Measurements from ENCODE around the gene SEC11A. TPM values are rescaled to one million over a fixed set of nuclear protein-coding genes. Genes with fewer than 3 reads are reported as not detected.

SEC11A gene
- total RNA-seq, 4 donors from 2014 or later, result 54.1 to 103 (median 72.8) TPM

DNA sequence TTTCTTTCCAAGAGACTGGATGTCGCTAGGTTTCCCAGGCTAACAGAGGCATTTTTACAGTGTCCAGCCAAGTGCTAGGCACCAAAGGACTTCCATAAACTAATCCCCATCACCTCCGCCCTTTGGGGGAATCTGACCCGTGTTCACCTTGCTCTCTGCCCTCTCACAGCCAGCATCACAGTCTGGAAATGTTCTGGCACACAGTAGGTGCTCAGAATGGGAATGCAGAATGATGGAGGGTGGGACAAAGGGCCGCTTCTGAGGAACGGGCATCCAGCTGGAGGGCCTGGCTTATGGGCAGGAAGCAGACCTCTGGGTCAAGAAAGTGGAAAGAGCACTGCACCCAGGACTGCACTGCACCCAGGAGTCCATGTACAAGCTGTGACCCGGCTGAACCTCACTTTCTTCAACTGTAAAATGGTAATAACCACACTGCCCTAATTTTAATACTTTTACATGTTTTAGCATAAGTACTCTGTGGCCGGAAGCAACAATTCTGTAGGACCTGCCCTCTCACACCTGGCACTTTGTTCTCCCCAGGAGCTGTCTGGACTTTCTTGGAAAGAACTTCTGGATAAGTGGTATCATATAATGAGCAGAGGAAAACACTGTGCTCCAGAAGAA is 57.0 kb downstream of the SEC11A start:
- Histone ChIP-seq H3K27me3 (no peaks in the 10 kb centered on the region), H3K4me1 (peaks cover 15 to 41% (median 16%) of the 10 kb centered on the region in 3 donors), H3K27ac (peak overlapping the region; percentile 53 to 82 (median 75)), H3K36me3 (peaks cover 0 to 8% (median 0%) of the 10 kb centered on the region in 3 donors), H3K4me3 (peak overlapping the region; percentile 57 to 92 (median 65)), H3K9me3 (no peaks in the 10 kb centered on the region)
- intact Hi-C loops (cut with DNase I), result no loop called here
- no peak for DNase-seq
- 8 to 23% methylated on average over 3 to 7 of the region's 7 CpGs for WGBS, 2 donors
- TF ChIP-seq POLR2A (IDR thresholded peaks at IDR 0.05) (no peak), CTCF (IDR thresholded peaks at IDR 0.05) (no peak)

DNA sequence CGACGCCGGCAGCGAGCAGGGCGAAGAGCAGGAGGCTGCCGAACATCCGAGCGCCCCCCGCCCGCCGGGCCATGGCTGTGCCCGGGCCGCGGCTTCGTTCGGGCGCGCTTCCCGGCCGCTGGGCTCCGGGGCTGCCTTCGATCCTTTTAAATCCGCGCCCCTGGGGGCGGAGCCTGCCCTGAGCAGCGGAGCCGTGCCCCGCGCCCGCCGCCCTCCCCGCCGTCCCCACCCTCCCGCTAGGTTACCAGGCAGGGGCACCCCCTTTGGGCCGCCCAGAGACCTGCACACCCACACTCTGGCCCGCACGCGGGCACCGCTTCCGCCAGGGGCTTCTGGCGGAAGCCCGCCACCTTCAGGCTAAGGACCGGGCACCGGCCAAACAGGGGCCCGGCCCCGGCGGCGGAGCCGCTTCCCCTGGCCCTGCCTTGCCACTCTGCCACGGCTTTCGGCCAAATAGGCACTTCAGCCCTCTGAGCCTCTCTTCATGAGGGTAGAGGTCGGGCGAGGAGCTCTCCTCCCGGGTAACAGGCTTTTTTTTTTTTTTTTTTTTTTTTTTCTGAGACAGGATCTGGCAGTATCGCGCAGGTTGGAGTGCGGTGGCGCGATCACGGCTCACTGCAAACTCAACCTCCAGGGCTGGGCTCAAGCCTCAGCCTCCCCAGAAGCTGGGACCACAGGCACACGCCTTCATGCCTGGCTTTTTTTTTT is 57.7 kb downstream of the SEC11A start, which contains the start of gene NMB:
Gene NMB, minus strand, starts transcription at position 120 of the 708 bp plus-strand sequence. Its CDS starts 47 bp downstream, at position 73.
- DNase-seq, result peak; percentile 32
- 1 to 2% methylated on average over 7 to 19 of the region's 61 CpGs for WGBS, 2 donors
- no peaks in the 10 kb centered on the region for H3K9me3 ChIP-seq
- intact Hi-C loops (cut with DNase I), result no loop called here
- TF ChIP-seq POLR2A (IDR thresholded peaks at IDR 0.05), result no peak
- peak; percentile 49 to 79 (median 62) for TF ChIP-seq CTCF (IDR thresholded peaks at IDR 0.05)
- peaks cover 19 to 46% (median 20%) of the 10 kb centered on the region in 3 donors for H3K4me1 ChIP-seq
- H3K36me3 ChIP-seq, result peaks cover 0 to 2% (median 0%) of the 10 kb centered on the region in 3 donors
- peak within 1 kb of the TSS; percentile 57 to 92 (median 65) for H3K4me3 ChIP-seq
- H3K27ac ChIP-seq, result peak within 1 kb of the TSS; percentile 71 to 90 (median 80)
- H3K27me3 ChIP-seq, result no peaks in the 10 kb centered on the region

DNA sequence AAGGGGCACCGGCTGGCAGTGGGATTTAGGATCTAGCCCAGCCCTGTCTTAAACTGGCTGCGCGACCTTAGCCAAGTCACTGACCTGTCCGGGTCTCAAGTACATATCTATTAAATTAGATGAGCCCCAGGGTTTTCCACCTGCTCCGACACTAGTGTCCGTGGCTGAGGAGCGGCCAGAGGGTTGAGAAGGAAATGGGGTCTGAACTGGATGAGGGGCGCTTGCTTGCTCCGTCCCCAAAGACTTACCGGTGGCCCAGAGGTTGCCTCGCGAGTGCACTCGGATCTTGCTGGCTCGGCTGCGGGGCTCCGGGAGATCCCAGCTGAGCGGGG is 58.2 kb downstream of the SEC11A start:
- intact Hi-C loops (cut with DNase I), result no loop called here
- no peak for DNase-seq
- H3K9me3 ChIP-seq, result no peaks in the 10 kb centered on the region
- H3K36me3 ChIP-seq, result no peaks in the 10 kb centered on the region
- no peak for TF ChIP-seq POLR2A (IDR thresholded peaks at IDR 0.05)
- H3K4me1 ChIP-seq, result peaks cover 24 to 51% (median 24%) of the 10 kb centered on the region in 3 donors
- 32 to 48% methylated on average over 4 to 5 of the region's 17 CpGs for WGBS, 2 donors
- H3K27ac ChIP-seq, result peak overlapping the region; percentile 71 to 90 (median 80)
- H3K4me3 ChIP-seq, result peak overlapping the region; percentile 57 to 92 (median 65)
- H3K27me3 ChIP-seq, result no peaks in the 10 kb centered on the region

GRCh38 chr15:84656972-84657371 is 59.0 kb downstream of the SEC11A start:
- H3K9me3 ChIP-seq, result no peaks in the 10 kb centered on the region
- H3K4me1 ChIP-seq, result peaks cover 24 to 58% (median 24%) of the 10 kb centered on the region in 3 donors
- WGBS, 2 donors, result 43% methylated on average over 3 of the region's 7 CpGs; no CpG with 5 or more reads in 1 of the 2 donors
- TF ChIP-seq POLR2A (IDR thresholded peaks at IDR 0.05) (no peak), CTCF (IDR thresholded peaks at IDR 0.05) (no peak)
- no peak overlapping the region for H3K27ac ChIP-seq
- intact Hi-C loops (cut with DNase I), result no loop called here
- peaks cover 0 to 5% (median 0%) of the 10 kb centered on the region in 3 donors for H3K36me3 ChIP-seq
- peak overlapping the region in 1 of 4 donors; percentile 57 for H3K4me3 ChIP-seq
- DNase-seq, result no peak
- no peaks in the 10 kb centered on the region for H3K27me3 ChIP-seq

DNA sequence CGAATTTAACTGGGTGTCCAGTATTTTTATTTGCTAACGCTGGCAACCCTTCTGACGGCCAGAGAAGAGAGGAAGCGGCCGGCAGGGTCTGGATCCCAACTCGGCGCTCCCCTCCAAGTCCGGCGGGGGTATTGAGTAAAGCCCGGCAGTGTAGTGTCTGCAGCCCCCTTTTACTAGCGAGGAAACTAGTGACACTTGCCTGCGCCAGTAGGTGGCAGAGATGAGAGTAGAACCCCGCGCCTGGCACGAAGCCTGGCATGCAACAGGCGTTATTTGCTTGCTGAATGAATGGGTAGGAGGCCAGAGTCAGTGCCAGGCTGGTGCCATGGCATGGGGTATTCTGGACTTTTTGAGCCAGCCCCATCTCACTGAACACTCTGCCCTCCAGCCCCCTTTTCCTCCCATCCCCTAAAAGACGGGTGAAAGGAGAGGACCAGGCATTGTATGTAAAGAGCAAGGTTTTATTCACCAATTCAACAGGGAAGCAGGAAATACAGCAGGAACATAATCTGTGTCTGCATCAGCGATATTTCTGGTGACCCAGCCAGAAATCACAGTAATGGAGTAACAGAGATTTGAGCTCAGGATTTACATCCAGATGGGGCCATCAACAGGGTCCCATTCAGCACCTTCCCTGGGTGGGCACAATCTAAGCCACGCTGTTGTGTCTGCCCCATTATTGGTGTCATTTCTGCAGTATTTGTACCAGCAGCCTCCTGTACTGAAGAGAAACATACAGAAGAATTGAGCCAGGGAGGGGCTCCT is 61.1 kb downstream of the SEC11A start:
- Histone ChIP-seq H3K4me1 (peaks cover 24 to 71% (median 24%) of the 10 kb centered on the region in 3 donors), H3K27ac (peak overlapping the region; percentile 83 to 92 (median 90)), H3K27me3 (no peaks in the 10 kb centered on the region), H3K36me3 (peaks cover 0 to 26% (median 9%) of the 10 kb centered on the region in 3 donors), H3K9me3 (no peaks in the 10 kb centered on the region), H3K4me3 (peak overlapping the region; percentile 63 to 94 (median 82))
- intact Hi-C loops (cut with DNase I), result no loop called here
- peak; percentile 31 for DNase-seq
- no peak for TF ChIP-seq POLR2A (IDR thresholded peaks at IDR 0.05)
- TF ChIP-seq CTCF (IDR thresholded peaks at IDR 0.05), result peak; percentile 54 to 82 (median 59)
- WGBS, 2 donors, result 0 to 7% methylated on average over 12 to 13 of the region's 19 CpGs
